ENCODE measurements around the gene RNF115.
"Not testable (repeated sequence)": the region's sequence is repeated elsewhere in the genome, so short reads cannot be mapped to it uniquely, and the experiment has no call there.

Gene RNF115

GRCh38 chr1:145823565-145824498, at the start of gene RNF115, which contains the start of gene POLR3C:
TSS of gene RNF115 (minus strand) at chr1:145824095. CDS start at chr1:145823873, 222 bp downstream.
TSS of gene POLR3C (plus strand) at chr1:145824200. CDS start at chr1:145825777, 1,577 bp downstream.
- peak; percentile 94 for DNase-seq

GRCh38 chr1:145871994-145872924, 48.4 kb upstream of the RNF115 start:
- DNase-seq, result peak; percentile 73

DNA sequence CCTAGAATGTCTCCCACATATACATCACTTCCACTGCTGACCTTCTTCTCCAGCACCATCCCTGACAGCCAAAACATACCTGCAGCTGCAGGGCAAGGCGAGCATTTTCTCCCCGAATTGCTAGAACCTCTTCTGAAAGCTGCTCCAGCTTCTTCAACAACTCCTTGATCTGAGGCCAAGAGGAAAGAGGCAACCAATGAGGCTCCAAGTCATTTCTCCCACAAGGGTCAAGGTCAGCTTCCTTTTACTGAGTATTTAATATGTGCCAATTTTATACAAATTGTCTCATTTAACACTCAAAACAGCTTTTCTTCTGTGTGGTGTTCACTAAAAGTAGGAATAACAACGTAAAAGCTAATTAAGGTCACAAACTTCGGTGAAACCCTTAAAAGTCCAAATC, 44.3 kb upstream of the RNF115 start:
- DNase-seq, result no peak

GRCh38 chr1:145863282-145864018, 39.6 kb upstream of the RNF115 start:
- DNase-seq, result no peak

DNA sequence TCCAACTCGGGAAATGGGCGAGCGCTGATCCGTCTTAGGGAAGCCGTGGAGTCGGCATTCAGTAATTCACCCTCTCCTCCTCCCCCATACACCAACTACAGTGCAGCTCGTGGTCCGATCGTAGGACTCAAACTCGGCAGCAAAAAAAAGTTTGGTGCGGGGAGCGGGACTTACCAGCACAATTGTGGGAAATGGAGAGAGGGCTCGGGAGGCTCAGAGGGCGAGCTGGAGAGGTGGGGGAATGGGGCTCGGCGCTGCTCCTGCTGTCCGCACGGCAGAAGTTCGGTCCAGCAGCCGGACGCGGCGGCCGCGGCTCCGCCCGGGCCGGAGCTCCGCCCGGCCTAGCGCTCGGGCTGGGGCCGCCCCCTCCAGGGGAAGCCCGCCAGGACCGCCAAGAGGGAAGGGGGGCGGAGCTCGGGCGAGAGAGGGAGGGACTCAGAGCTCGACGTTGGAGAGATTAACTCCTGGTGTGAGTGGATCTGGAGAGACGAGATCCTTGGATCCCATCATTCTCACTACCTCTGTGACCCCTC, 35.7 kb upstream of the RNF115 start:
- peak; percentile 93 for DNase-seq

GRCh38 chr1:145858901-145859490, 35.1 kb upstream of the RNF115 start, which contains the start of gene PIAS3:
TSS of gene PIAS3 (minus strand) at chr1:145859081. CDS start at chr1:145858990, 91 bp downstream.
- DNase-seq, result peak; percentile 95

DNA sequence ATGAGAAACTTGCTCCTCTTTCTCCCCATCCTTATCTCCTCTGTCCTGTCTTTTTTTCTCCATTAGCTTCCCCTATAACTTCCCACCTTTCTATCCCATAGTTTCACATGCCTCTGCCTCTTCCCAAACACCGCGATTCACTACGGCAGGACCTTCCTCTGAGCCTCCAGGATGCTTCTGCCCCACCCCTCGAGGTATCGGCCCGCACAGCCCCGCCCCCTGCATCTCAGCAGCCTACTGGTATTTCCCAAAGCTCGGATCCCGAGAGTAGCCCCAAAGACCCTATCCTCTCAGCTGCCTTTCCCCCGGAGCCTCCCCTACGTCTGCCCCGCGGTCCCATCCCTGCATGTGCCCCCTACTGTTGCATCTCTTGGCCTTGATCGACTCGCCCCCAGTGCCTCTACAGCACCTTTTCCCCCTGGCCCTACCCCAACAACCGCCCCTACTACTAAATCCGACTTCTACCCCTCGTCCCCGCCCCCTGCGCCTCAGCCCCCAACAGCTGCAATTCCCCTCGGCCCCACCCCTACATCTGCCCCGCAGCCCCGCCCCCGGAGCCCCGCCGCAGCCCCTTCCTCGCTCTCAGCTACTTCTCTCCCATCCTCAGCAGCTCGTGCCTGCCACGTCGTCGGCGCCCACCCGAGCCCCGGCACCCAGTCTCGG, 34.5 kb upstream of the RNF115 start:
- DNase-seq, result peak; percentile 82

GRCh38 chr1:145857170-145857569, 33.3 kb upstream of the RNF115 start:
- no peak for DNase-seq

GRCh38 chr1:145855426-145855948, 31.6 kb upstream of the RNF115 start:
- peak; percentile 46 for DNase-seq

DNA sequence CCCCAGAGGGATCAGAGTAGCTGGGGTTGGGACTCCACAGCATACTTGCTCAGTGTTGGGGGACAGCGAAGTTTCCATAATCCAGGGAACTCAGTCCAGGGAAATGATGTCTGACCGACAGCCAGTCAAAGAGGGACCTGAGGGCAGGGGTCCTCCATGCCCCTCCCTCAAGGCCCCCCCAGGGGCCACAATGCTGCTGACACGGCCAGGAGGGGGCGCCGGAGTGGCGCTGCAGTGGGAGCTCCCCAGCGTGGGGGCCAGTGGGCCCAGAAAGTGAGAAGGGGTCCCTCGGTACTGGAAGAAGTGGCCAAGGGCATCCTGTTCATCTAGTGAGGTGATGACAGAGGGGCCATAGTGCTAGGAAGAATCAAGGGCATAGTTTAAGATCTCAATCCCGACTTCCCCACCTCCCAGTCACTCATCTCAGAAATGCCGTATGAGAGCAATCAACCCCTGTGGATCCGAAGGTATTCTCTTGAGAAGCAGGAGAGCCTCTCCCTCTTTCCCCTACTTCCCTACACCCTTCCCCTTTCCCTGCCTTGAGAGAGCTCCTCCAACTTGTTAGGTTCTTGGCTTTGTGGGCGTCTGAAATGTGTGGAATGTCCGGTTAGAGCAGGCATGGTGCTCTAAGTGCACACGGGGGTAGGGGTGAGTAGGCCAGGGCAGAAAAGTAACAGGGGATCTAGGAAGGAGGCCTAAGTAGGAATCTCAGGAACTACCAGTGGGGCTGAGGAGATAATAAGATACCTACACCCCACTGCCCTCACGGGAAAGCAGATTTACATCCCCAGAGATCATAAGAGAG, 25.7 kb upstream of the RNF115 start:
- DNase-seq, result peak; percentile 55

DNA sequence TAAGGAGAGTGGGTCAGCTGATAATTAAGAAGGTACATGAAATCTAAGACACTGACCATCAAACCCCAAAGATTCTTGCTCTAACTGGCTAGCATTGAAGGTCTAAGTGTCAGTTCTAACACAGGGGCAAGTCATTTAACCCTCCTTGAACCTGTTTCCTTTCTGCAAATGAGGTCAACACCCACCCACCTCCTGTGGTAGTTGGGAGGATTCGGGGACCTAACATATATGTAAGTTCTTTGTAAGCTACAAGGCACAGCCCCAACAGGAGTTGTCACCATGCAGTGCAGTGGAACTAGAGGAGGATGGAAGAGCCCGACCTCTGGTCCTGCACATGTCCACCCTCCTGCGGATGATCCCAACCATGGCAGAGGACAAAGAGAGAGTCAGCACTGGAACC, 23.9 kb upstream of the RNF115 start:
- DNase-seq, result no peak

- peak; percentile 65 for DNase-seq
Measured at GRCh38 chr1:145846201-145846612, 22.3 kb upstream of the RNF115 start.

DNA sequence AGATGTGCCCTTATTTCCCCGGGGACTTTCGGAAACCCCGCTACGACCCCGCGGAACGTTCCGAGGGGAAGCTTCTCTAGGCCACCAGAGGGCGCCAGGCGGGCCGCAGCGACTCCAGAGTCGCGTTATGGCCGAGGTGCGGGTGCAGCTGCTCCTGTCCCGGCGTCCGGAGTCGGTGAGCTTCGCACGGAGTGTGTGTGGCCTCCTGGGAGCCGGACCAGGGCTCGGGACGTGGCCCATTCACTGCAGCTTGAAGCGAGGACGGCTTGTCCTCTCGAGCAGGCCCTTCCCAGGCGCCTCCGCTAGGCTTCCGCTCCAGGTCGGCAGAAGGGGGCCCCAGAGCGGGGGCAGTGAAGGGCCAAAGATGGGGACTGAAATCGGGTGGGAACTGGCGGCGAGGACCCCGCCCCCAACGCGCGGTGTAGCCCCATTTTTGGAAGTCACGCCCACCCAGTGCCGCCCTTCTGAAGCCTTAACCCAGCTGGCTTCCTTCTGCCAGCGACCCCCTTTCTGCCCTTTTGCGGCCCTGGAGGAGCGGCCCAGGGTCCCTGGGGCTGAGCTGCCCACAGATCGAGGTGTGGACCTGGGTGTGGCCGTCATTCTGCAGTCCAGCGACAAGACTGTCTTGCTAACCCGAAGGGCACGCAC, 21.7 kb upstream of the RNF115 start, which contains the start of gene NUDT17:
Gene NUDT17, plus strand, starts transcription at position 117 of the 648 bp plus-strand sequence. Its CDS starts 11 bp downstream, at position 128.
- DNase-seq, result peak; percentile 91

DNA sequence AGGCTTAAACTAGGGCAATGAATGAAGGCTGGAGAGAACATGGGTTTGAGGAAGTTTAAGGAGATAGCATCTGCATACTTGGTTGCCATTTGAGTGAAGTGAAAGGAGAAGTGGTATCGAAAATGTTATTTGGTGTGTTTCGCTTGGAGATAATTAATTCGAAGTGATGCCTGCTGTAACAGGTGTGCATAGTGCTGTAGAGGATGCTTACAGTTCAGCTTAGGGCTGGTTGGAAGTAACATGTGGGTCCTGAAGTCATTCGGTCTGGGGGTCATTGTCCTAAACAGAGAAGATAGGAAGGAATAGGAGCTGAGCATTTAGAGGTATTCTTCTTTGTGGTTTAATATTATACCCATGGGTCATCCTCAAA, 21.2 kb upstream of the RNF115 start:
- DNase-seq, result no peak

- no peak for DNase-seq
Measured at GRCh38 chr1:145843031-145843430, 19.1 kb upstream of the RNF115 start.

GRCh38 chr1:145837656-145838055, 13.8 kb upstream of the RNF115 start:
- no peak for DNase-seq

GRCh38 chr1:145830810-145831209, 6.9 kb upstream of the RNF115 start:
- not testable (repeated sequence) for DNase-seq

DNA sequence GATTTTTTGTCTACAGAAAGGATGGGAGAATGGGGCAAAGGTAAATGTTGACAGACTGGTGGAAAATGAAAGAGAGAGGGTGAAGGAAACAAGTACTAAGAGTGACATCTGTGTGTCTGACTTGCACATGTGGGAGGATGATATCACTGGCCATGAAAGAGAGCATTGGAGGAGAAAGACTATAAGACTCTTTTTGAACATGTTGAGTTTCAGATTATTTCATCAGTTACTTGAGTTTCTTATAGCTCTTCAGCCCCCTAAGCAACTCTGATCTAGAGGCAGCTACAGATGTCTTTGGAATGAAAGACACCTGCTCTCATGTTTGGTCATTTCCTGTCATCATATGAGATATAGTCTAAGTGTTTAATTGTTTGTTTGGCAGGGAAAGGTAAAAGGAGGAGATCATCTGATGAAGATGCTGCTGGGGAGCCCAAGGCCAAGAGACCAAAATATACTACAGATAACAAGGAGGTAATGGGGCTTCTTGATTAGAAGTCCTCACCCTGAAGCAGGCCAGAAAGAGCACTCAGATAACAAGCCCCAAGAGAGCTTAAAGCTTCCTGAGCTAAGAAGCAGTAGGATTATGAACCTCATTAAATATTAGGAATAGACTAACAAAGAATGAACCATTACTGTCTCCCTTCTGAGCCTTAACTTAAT, 4.6 kb upstream of the RNF115 start:
- DNase-seq, result no peak

DNA sequence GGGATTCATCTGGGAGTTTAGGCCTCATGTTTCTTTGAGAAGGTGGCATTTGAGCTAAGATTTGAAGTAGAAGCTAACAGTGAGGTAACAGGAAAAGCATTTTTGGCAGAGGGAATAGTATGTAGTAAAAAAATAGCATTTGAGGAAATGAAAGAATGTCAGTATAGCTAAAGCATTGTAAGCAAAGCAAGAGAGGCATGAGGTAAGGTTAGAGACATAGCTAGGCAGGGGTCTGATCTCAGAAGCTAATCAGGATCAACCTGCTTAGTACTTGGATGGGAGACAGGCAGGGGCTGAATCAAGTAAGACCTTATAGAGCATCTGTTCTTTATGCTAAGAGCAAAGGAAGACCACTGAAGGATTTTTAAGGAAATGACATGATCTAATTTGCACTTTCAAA, 4.1 kb upstream of the RNF115 start:
- DNase-seq, result no peak
